SK-N-SH (cell line): Measurements from ENCODE around the gene SLF2. TPM values are rescaled to one million over a fixed set of nuclear protein-coding genes. Genes with fewer than 3 reads are reported as not detected.

Experiments used
- CTCF ChIA-PET: fragments of 300-600, 350-600 bp; formaldehyde crosslinking; extraction: SDS; loops from one replicate; lab custom pipeline; 2021; lab: Yijun Ruan, JAX
- POLR2A ChIA-PET: fragments of 350-600 bp; sonication (Branson Sonifier 250); formaldehyde crosslinking; extraction: SDS; loops from one replicate; lab custom pipeline; 2020; ENCODE audit warnings: antibody characterized with exemption, inconsistent platforms; lab: Yijun Ruan, JAX
- DNase-seq: peaks from one replicate; pipeline ENCODE4 v3.0.0; 2012
- H2AFZ ChIP-seq: fragments of 200-600 bp; sonication (generic); 2 replicates; pipeline ENCODE4 v1.8.1; 2016; ENCODE audit warnings: antibody characterized with exemption, mild to moderate bottlenecking, low read depth
- H3F3A ChIP-seq: fragments of 200-600 bp; sonication (generic); replicated peaks from 2 replicates; pipeline ENCODE3; 2016; ENCODE audit warnings: antibody characterized with exemption, mild to moderate bottlenecking; ENCODE audit not compliant: insufficient read depth
- H3K27ac ChIP-seq, 2 experiments: fragments of 200-500 bp in 1 of 2; fragments of 200-600 bp in 1 of 2; sonication (Bioruptor generic) in 1 of 2; sonication (generic), shearing (Covaris generic) in 1 of 2; 2 replicates each; pipeline versions ENCODE4 v1.5.1 to v1.6.1; 2014 to 2016; ENCODE audit warnings: low read depth in 2 of 2, inconsistent platforms in 1 of 2, low read length in 1 of 2, mild to moderate bottlenecking in 1 of 2, mixed read lengths in 1 of 2
- H3K27me3 ChIP-seq: fragments of 200-600 bp; sonication (generic), shearing (Covaris generic); 2 replicates; pipeline ENCODE4 v1.6.1; 2016; ENCODE audit warnings: mixed run types; ENCODE audit not compliant: insufficient read depth
- H3K36me3 ChIP-seq, 2 experiments: fragments of 200-500 bp in 1 of 2; fragments of 200-600 bp in 1 of 2; sonication (Bioruptor generic) in 1 of 2; sonication (generic) in 1 of 2; replicated peaks in 1 of 2; 2 replicates each; pipeline versions ENCODE3 to v1.5.1; 2014 to 2016; ENCODE audit warnings: low read length in 1 of 2, mild to moderate bottlenecking in 1 of 2; ENCODE audit not compliant: insufficient read depth in 2 of 2, control insufficient read depth in 1 of 2
- H3K4me1 ChIP-seq, 2 experiments: fragments of 200-500 bp in 1 of 2; fragments of 200-600 bp in 1 of 2; sonication (Bioruptor generic) in 1 of 2; sonication (generic), shearing (Covaris generic) in 1 of 2; 2 replicates each; pipeline versions ENCODE4 v1.5.1 to v1.6.1; 2014 to 2016; ENCODE audit warnings: low read depth in 1 of 2, low read length in 1 of 2, mixed run types in 1 of 2; ENCODE audit not compliant: insufficient read depth in 2 of 2, control insufficient read depth in 1 of 2
- H3K4me2 ChIP-seq: fragments of 200-600 bp; sonication (generic), shearing (Covaris generic); 2 replicates; pipeline ENCODE4 v1.6.1; 2017; ENCODE audit warnings: mixed run types
- H3K4me3 ChIP-seq, 2 experiments: fragments of 200-500 bp in 1 of 2; fragments of 200-600 bp in 1 of 2; sonication (Bioruptor generic) in 1 of 2; sonication (generic), shearing (Covaris generic) in 1 of 2; 2 replicates each; pipeline versions ENCODE4 v1.5.1 to v1.8.1; 2014 to 2016; ENCODE audit warnings: low read depth in 2 of 2, inconsistent platforms in 1 of 2, low read length in 1 of 2, mild to moderate bottlenecking in 1 of 2, mixed read lengths in 1 of 2, moderate library complexity in 1 of 2
- H3K79me2 ChIP-seq: fragments of 200-600 bp; sonication (generic); 2 replicates; pipeline ENCODE4 v1.8.1; 2017; ENCODE audit warnings: mild to moderate bottlenecking; ENCODE audit not compliant: insufficient read depth
- H3K9ac ChIP-seq: fragments of 200-600 bp; sonication (generic); 2 replicates; pipeline ENCODE4 v1.6.1; 2017; ENCODE audit warnings: mixed run types
- H3K9me2 ChIP-seq: fragments of 200-600 bp; sonication (generic); 2 replicates; pipeline ENCODE4 v1.6.1; 2017; ENCODE audit warnings: mixed run types
- H3K9me3 ChIP-seq: fragments of 200-600 bp; sonication (generic); 2 replicates; pipeline ENCODE4 v1.6.1; 2017; ENCODE audit warnings: mixed run types, mild to moderate bottlenecking, moderate library complexity
- H4K20me1 ChIP-seq: fragments of 200-600 bp; sonication (generic); 2 replicates; pipeline ENCODE4 v1.6.1; 2017; ENCODE audit warnings: mild to moderate bottlenecking, mixed run types; ENCODE audit not compliant: insufficient read depth
- CHD2 ChIP-seq: fragments of 150-350 bp; IDR thresholded peaks from 2 replicates; pipeline ENCODE4 v1.6.1; 2018; ENCODE audit warnings: low read length; ENCODE audit not compliant: partially characterized antibody
- ELF1 ChIP-seq: IDR thresholded peaks from 2 replicates; pipeline ENCODE4 v1.4.0; 2012
- EP300 ChIP-seq, 2 experiments: IDR thresholded peaks; 2 replicates each; pipeline versions ENCODE4 v1.4.0 to v1.6.1; 2012; ENCODE audit warnings: borderline replicate concordance in 1 of 2, low read depth in 1 of 2, low read length in 1 of 2
- EZH2phosphoT487 ChIP-seq: fragments of 200-600 bp; sonication (generic); IDR thresholded peaks from 2 replicates; pipeline ENCODE4 v1.6.1; 2017; ENCODE audit warnings: low read depth, mixed run types, mild to moderate bottlenecking, antibody characterized with exemption, moderate library complexity, borderline replicate concordance
- FOXM1 ChIP-seq: IDR thresholded peaks from 2 replicates; pipeline ENCODE4 v1.4.0; 2012; ENCODE audit warnings: low read depth, mild to moderate bottlenecking
- GABPA ChIP-seq: IDR thresholded peaks from 2 replicates; pipeline ENCODE4 v1.4.0; 2012; ENCODE audit warnings: low read depth, mild to moderate bottlenecking
- GATA2 ChIP-seq: sonication (generic); formaldehyde crosslinking; IDR thresholded peaks from 2 replicates; pipeline ENCODE4 v1.5.0; 2020; ENCODE audit warnings: mild to moderate bottlenecking, missing genetic modification reagents
- JUND ChIP-seq: IDR thresholded peaks from 2 replicates; pipeline ENCODE4 v1.4.0; 2012
- MEF2A ChIP-seq: IDR thresholded peaks from 2 replicates; pipeline ENCODE4 v1.4.0; 2012; ENCODE audit warnings: low read depth, borderline replicate concordance
- MXI1 ChIP-seq: IDR thresholded peaks from 2 replicates; pipeline ENCODE4 v1.6.1; 2012; ENCODE audit warnings: mild to moderate bottlenecking, low read depth, low read length, improper control_type of control experiment
- NFIC ChIP-seq: IDR thresholded peaks from 2 replicates; pipeline ENCODE4 v1.4.0; 2012; ENCODE audit warnings: borderline replicate concordance
- PBX3 ChIP-seq: IDR thresholded peaks from 2 replicates; pipeline ENCODE4; 2012
- RAD21 ChIP-seq: IDR thresholded peaks from 2 replicates; pipeline ENCODE4 v1.6.1; 2012; ENCODE audit warnings: mild to moderate bottlenecking, low read length
- RCOR1 ChIP-seq: fragments of 150-350 bp; IDR thresholded peaks from 2 replicates; pipeline ENCODE4 v1.6.1; 2017; ENCODE audit warnings: antibody characterized with exemption, low read length
- RXRA ChIP-seq: IDR thresholded peaks from 2 replicates; pipeline ENCODE4 v1.4.0; 2012; ENCODE audit warnings: low read depth, mild to moderate bottlenecking, borderline replicate concordance
- SIN3A ChIP-seq: IDR thresholded peaks from 2 replicates; pipeline ENCODE4 v1.6.1; 2012; ENCODE audit warnings: low read depth, mild to moderate bottlenecking, low read length, moderate library complexity, borderline replicate concordance
- TAF1 ChIP-seq: IDR thresholded peaks from 2 replicates; pipeline ENCODE4 v1.6.1; 2012; ENCODE audit warnings: low read depth, mild to moderate bottlenecking, low read length, moderate library complexity, borderline replicate concordance
- TCF12 ChIP-seq: IDR thresholded peaks from 2 replicates; pipeline ENCODE4 v1.4.0; 2012
- TEAD4 ChIP-seq: IDR thresholded peaks from 2 replicates; pipeline ENCODE4 v1.4.0; 2012; ENCODE audit warnings: mild to moderate bottlenecking, borderline replicate concordance; ENCODE audit not compliant: insufficient read depth
- USF1 ChIP-seq: IDR thresholded peaks from 2 replicates; pipeline ENCODE4 v1.4.0; 2012; ENCODE audit warnings: low read depth, borderline replicate concordance
- YY1 ChIP-seq: IDR thresholded peaks from 2 replicates; pipeline ENCODE4 v1.4.0; 2012; ENCODE audit warnings: low read depth, mild to moderate bottlenecking
- WGBS: methylation state at CpG from one replicate; pipeline ENCODE4 v1.1.6; 2017; ENCODE audit warnings: low lambda C conversion rate; 5-methylcytosine and 5-hydroxymethylcytosine counted together
- polyA plus RNA-seq, 3 experiments: library from polyadenylated mRNA; depleted of rRNA; stranded (reverse); fragments of >200 nt; gene quantifications; 2 replicates each; pipeline ENCODE4 v1.2.3, GENCODE V29; 2012
- TF ChIP-seq, protein P1 (sequence below): fragments of 150-350 bp; IDR thresholded peaks from 2 replicates; pipeline ENCODE4 v1.6.1; 2017; ENCODE audit warnings: antibody characterized with exemption, low read length, low read depth, borderline replicate concordance
- TF ChIP-seq, protein P2 (sequence below): IDR thresholded peaks from 2 replicates; pipeline ENCODE4 v1.4.0; 2012; ENCODE audit warnings: low read depth

SLF2 gene
- polyA plus RNA-seq, 1 of the 3 experiments (the other 2 are of a cell fraction): 6.3 TPM

GRCh38 chr10:100907175-100907574 is 5.6 kb upstream of the SLF2 start:
- Histone ChIP-seq H3K27ac (no peak overlapping the region), H3K4me3 (no peak overlapping the region), H3F3A (peaks cover 3% of the 10 kb centered on the region), H3K36me3 (no peaks in the 10 kb centered on the region), H3K9me3 (no peaks in the 10 kb centered on the region), H3K9me2 (no peaks in the 10 kb centered on the region), H4K20me1 (no peaks in the 10 kb centered on the region), H3K27me3 (no peaks in the 10 kb centered on the region)
- POLR2A ChIA-PET: no interaction called here
- DNase-seq: no peak
- CTCF ChIA-PET: no interaction called here
- TF ChIP-seq PBX3 (no peak), YY1 (no peak), FOXM1 (no peak), TAF1 (no peak), MXI1 (no peak), ELF1 (no peak), RCOR1 (no peak), GATA2 (CRISPR knock-in tag) (no peak), RAD21 (no peak), EP300 (IDR thresholded peaks at IDR 0.05; ENCODE audit: borderline replicate concordance in 1 of 2, low read depth in 1 of 2, low read length in 1 of 2) (no peak), CHD2 (no peak), USF1 (no peak), NFIC (no peak), RXRA (no peak), EZH2phosphoT487 (no peak)
- TF ChIP-seq, protein P1, sequence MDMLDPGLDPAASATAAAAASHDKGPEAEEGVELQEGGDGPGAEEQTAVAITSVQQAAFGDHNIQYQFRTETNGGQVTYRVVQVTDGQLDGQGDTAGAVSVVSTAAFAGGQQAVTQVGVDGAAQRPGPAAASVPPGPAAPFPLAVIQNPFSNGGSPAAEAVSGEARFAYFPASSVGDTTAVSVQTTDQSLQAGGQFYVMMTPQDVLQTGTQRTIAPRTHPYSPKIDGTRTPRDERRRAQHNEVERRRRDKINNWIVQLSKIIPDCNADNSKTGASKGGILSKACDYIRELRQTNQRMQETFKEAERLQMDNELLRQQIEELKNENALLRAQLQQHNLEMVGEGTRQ: no peak
- TF ChIP-seq, all 33 proteins: peak for 0
- Histone ChIP-seq H3K79me2 (no peaks in the 10 kb centered on the region), H3K4me2 (no peak overlapping the region), H3K4me1 (peaks cover 11 to 12% of the 10 kb centered on the region in 2 experiments; a peak in 3 of 4 replicates), H3K9ac (no peak overlapping the region), H2AFZ (no peak overlapping the region)
- WGBS: 15% methylated on average over 1 of the region's 1 CpG

- Histone ChIP-seq H3K27ac (no peak overlapping the region), H3F3A (peaks cover 3% of the 10 kb centered on the region), H3K9me3 (no peaks in the 10 kb centered on the region), H4K20me1 (no peaks in the 10 kb centered on the region), H3K27me3 (no peaks in the 10 kb centered on the region), H3K36me3 (no peaks in the 10 kb centered on the region), H3K9ac (no peak overlapping the region), H3K9me2 (no peaks in the 10 kb centered on the region), H3K4me3 (no peak overlapping the region), H3K4me2 (no peak overlapping the region), H2AFZ (no peak overlapping the region), H3K79me2 (peaks cover under 1% of the 10 kb centered on the region; the same call in 1 of the 2 replicates), H3K4me1 (peaks cover 12 to 13% of the 10 kb centered on the region in 2 experiments; a peak in 3 of 4 replicates)
- no peak for DNase-seq
- 79% methylated on average over 4 of the region's 4 CpGs for WGBS
- POLR2A ChIA-PET: no interaction called here
- CTCF ChIA-PET: no interaction called here
- no peak for TF ChIP-seq TCF12
- no peak for TF ChIP-seq SIN3A
- no peak for TF ChIP-seq JUND
- TF ChIP-seq, protein P2, sequence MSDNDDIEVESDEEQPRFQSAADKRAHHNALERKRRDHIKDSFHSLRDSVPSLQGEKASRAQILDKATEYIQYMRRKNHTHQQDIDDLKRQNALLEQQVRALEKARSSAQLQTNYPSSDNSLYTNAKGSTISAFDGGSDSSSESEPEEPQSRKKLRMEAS: no peak
- no peak for TF ChIP-seq USF1
- no peak for TF ChIP-seq MEF2A
- TF ChIP-seq GABPA: no peak
- no peak for TF ChIP-seq TEAD4
- no peak for TF ChIP-seq EP300 (IDR thresholded peaks at IDR 0.05; ENCODE audit: borderline replicate concordance in 1 of 2, low read depth in 1 of 2, low read length in 1 of 2)
- TF ChIP-seq PBX3: no peak
Observed at GRCh38 chr10:100907773-100908363, 4.9 kb upstream of the SLF2 start.
